Measurements from ENCODE around the gene ARMC12. TPM values are rescaled to one million over a fixed set of nuclear protein-coding genes. Genes with fewer than 3 reads are reported as not detected.

ARMC12 gene
- polyA plus RNA-seq, 1 of the 3 experiments (the other 2 are of a cell fraction), result 1.6 TPM

GRCh38 chr6:35786272-35786671 lies 49.4 kb downstream of the ARMC12 start (continued):
- TF ChIP-seq MAX (IDR thresholded peaks at IDR 0.05; ENCODE audit: low read depth) (no peak), POLR2AphosphoS5 (IDR thresholded peaks at IDR 0.05; ENCODE audit: low read depth, low read length) (no peak)

GRCh38 chr6:35786810-35787209 lies 50.0 kb downstream of the ARMC12 start:
- CTCF ChIA-PET, result interaction anchor here (1.1 to 1.8 kb wide), 3 partner anchors 10 to 308 kb away, joined by 3 to 8 read pairs (median 6); partner anchors contain the start of gene CLPS
- Histone ChIP-seq H3K4me2 (no peak overlapping the region), H3K27me3 (ENCODE audit: insufficient read depth) (peaks cover 44% of the 10 kb centered on the region), H3K4me1 (ENCODE audit: control insufficient read depth in 1 of 2, insufficient read depth in 2 of 2, low read depth in 1 of 2, low read length in 1 of 2) (peaks cover 0 to 2% of the 10 kb centered on the region in 2 experiments; a peak in 1 of 4 replicates), H3K9me2 (no peaks in the 10 kb centered on the region), H3K9me3 (no peaks in the 10 kb centered on the region), H3K79me2 (ENCODE audit: insufficient read depth) (no peaks in the 10 kb centered on the region), H3K9ac (no peak overlapping the region), H3F3A (replicated peaks; ENCODE audit: insufficient read depth) (no peaks in the 10 kb centered on the region), H3K4me3 (ENCODE audit: low read depth in 2 of 2, low read length in 1 of 2) (no peak overlapping the region), H3K36me3 (replicated peaks in 1 of 2; ENCODE audit: control insufficient read depth in 1 of 2, insufficient read depth in 2 of 2, low read length in 1 of 2) (no peaks in the 10 kb centered on the region), H3K27ac (ENCODE audit: low read depth in 2 of 2, low read length in 1 of 2) (no peak overlapping the region), H2AFZ (ENCODE audit: low read depth) (no peak overlapping the region), H4K20me1 (ENCODE audit: insufficient read depth) (no peaks in the 10 kb centered on the region)
- TF ChIP-seq GABPA (IDR thresholded peaks at IDR 0.05; ENCODE audit: low read depth) (no peak), EZH2phosphoT487 (IDR thresholded peaks at IDR 0.05; ENCODE audit: borderline replicate concordance, low read depth) (no peak), USF2 (IDR thresholded peaks at IDR 0.05; ENCODE audit: borderline replicate concordance, low read depth, low read length) (no peak), GATA2 (CRISPR knock-in tag; IDR thresholded peaks at IDR 0.05) (no peak)
- no peak for DNase-seq
- POLR2A ChIA-PET, result interaction anchor here (0.6 kb wide), 1 partner anchor 12 kb away, joined by 3 read pairs; no protein-coding TSS in a partner anchor
- WGBS (ENCODE audit: low lambda C conversion rate), result 58% methylated on average over 25 of the region's 25 CpGs

GRCh38 chr6:35787266-35788218 lies 50.7 kb downstream of the ARMC12 start:
- Histone ChIP-seq H4K20me1 (ENCODE audit: insufficient read depth) (no peaks in the 10 kb centered on the region), H3K4me3 (ENCODE audit: low read depth in 2 of 2, low read length in 1 of 2) (no peak overlapping the region), H3K27ac (ENCODE audit: low read depth in 2 of 2, low read length in 1 of 2) (no peak overlapping the region), H3K9ac (no peak overlapping the region), H2AFZ (ENCODE audit: low read depth) (no peak overlapping the region), H3F3A (replicated peaks; ENCODE audit: insufficient read depth) (no peaks in the 10 kb centered on the region), H3K9me2 (no peaks in the 10 kb centered on the region), H3K4me2 (no peak overlapping the region), H3K36me3 (replicated peaks in 1 of 2; ENCODE audit: control insufficient read depth in 1 of 2, insufficient read depth in 2 of 2, low read length in 1 of 2) (no peaks in the 10 kb centered on the region), H3K9me3 (no peaks in the 10 kb centered on the region), H3K4me1 (ENCODE audit: control insufficient read depth in 1 of 2, insufficient read depth in 2 of 2, low read depth in 1 of 2, low read length in 1 of 2) (no peaks in the 10 kb centered on the region; a peak in 1 of 4 replicates), H3K27me3 (ENCODE audit: insufficient read depth) (peaks cover 44% of the 10 kb centered on the region), H3K79me2 (ENCODE audit: insufficient read depth) (no peaks in the 10 kb centered on the region)
- 61% methylated on average over 13 of the region's 13 CpGs for WGBS (ENCODE audit: low lambda C conversion rate)
- CTCF ChIA-PET, result interaction anchor here (0.9 to 1.8 kb wide), 4 partner anchors 9 to 307 kb away, joined by 3 to 8 read pairs (median 5); partner anchors contain the start of gene CLPS
- POLR2A ChIA-PET, result no interaction called here
- TF ChIP-seq EP300 (IDR thresholded peaks at IDR 0.05; ENCODE audit: borderline replicate concordance in 1 of 2, low read depth in 1 of 2, low read length in 1 of 2), result no peak
- TF ChIP-seq FOXM1 (IDR thresholded peaks at IDR 0.05; ENCODE audit: low read depth), result no peak
- TF ChIP-seq RAD21 (IDR thresholded peaks at IDR 0.05; ENCODE audit: low read length), result no peak
- no peak for TF ChIP-seq CHD2 (IDR thresholded peaks at IDR 0.05; ENCODE audit: low read length, partially characterized antibody)
- no peak for TF ChIP-seq JUND (IDR thresholded peaks at IDR 0.05)
- no peak for DNase-seq
